D341Med (cell line): ENCODE data around the gene CCNB1.
"Not testable (repeated sequence)": the region's sequence is repeated elsewhere in the genome, so short reads cannot be mapped to it uniquely, and the experiment has no call there.

ENCODE experiments used
- DNase-seq: peaks from one replicate; pipeline ENCODE4 v3.0.0; 2012; ENCODE audit warnings: low spot score

CCNB1 gene

DNA sequence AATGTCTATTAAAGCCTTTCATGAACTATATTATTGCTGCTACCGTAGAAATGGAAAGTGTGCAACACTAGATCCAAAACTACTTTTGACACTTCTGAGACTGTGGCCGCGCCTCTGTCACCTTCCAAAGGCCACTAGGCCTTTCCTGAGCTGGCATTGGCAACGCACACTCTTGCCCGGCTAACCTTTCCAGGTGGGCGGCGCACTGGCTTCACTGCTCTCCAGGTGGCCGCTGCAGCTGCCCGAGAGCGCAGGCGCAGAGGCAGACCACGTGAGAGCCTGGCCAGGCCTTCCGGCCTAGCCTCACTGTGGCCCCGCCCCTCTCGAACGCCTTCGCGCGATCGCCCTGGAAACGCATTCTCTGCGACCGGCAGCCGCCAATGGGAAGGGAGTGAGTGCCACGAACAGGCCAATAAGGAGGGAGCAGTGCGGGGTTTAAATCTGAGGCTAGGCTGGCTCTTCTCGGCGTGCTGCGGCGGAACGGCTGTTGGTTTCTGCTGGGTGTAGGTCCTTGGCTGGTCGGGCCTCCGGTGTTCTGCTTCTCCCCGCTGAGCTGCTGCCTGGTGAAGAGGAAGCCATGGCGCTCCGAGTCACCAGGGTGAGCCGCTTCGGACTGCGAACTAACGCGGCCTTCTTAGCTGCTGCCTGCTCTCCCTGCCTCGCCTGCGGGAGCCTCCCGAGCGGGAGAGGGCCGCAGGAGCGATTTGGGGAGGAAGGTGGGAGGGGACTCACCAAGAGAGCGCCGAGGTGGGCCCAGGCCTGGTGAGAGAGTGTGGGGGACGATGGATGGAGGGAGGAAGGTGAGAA is at the start of gene CCNB1:
TSS of gene CCNB1 (plus strand) at position 465 of the 807 bp plus-strand sequence. CDS start at position 578, 113 bp downstream.
- peak; percentile 99 for DNase-seq

DNA sequence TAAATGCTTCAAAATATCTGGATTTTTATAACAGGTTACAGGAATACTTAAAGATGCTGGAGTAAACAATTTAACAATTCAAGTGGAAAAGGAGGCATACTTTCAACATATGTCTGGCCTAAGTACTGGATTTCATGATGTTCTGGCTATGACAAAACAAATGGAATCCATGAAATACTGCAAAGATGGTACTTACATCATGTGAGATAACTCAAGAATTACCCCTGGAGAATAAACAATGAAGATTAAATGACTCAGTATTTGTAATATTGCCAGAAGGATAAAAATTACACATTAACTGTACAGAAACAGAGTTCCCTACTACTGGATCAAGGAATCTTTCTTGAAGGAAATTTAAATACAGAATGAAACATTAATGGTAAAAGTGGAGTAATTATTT is 37.5 kb upstream of the CCNB1 start:
- no peak for DNase-seq

DNA sequence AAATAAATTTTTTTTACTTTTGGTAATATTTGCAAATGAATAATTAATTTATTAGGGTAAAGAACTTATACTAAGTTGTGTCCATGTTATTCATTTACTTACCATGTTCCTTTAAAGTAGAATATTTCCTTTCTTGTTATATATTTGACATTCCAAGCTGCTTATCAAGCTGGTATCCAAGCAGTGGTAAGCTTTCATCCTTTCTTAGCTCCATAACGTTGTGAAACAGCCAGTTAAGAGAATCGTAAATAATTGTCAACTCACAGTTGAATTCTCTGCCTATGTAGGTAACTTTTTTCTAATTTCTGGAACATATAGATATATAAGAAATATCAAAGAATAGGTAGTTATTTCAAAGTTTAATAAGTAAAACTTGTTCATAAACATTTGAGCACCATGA is 36.7 kb upstream of the CCNB1 start:
- DNase-seq = no peak

DNA sequence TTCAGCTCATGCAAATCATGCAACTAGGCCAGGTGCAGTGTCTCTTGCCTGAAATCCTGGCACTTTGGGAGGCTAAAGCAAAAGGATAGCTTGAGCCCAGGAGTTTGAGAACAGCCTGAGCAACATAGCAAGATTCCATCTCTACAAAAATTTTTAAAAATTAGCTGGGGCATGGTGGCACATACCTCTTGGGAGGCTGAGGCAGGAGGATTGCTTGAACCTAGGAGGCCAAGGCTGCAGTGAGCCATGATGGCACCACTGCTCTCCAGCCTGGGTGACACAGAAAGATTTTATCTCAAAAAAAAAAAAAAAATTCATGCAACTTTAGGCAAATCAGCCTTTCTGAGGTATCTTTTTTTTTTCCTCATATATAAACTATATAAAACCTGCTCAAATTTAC is 35.6 kb upstream of the CCNB1 start:
- DNase-seq = no peak

DNA sequence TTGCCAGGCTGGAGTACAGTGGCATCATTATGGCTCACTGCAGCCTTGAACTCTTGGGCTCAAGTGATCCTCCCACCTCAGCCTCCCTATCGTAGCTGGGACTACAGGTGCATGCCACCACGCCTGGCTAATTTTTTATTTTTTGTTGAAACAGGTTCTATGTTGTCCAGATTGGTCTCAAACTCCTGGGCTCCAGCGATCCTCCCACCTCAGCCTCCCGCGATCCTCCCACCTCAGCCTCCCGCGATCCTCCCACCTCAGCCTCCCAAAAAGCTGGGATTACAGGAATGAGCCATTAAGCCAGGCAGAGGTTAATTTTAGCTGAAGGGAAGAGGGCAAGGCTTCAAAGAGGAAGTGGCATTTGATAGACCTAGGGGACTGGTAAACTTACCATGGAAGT is 32.8 kb upstream of the CCNB1 start:
- no peak for DNase-seq

DNA sequence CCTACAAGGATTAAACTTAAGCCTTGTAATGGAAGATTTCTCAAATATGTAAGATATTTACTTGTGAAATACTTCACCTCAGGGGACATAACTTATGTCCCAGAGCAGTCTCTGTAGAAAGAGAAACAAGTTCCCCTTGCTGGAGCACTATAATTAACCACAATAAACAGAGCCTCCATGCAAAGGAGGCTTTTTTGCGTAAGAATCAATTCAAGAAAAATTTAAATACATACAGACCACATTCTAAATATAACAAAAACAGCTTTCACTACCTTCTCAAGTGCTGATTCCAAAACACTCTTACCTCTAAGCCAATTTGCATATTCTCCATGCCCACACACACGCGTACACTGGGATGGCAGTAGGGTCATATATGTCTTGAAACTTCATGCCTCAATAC is 30.7 kb upstream of the CCNB1 start:
- DNase-seq = no peak

DNA sequence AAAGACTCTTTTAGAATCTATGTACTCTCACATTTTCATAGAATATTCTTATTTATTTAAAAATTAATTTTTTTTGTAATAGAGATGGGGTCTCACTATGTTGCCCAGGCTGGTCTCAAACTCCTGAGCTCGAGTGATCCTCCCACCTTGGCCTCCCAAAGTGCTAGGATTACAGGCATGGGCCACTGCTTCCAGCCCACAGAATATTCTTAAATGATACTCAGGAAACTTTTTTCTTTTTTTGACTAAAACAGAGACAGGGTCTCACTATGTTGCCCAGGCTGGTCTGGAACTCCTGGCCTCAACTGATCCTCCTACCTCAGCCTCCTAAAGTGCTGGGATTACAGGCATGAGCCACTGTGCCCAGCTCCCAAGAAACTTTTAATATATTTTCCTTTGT is 29.7 kb upstream of the CCNB1 start:
- not testable (repeated sequence) for DNase-seq

DNA sequence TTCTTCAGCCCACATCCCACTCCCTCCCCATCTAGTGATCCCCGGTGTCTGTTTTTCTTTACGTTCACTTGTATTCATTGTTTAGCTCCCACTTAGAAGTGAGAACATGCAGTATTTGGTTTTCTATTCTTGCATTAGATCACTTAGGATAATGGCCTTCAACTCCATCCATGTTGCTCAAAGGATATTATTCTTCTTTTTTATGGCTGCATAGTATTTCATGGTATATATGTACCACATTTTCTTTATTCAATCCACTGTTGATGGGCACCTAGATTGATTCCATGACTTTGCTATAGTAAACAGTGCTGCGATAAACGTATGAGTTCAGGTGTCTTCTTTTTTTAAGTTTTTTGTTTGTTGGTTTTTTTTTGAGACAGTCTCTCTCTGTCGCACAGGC is 29.1 kb upstream of the CCNB1 start:
- DNase-seq = no peak

DNA sequence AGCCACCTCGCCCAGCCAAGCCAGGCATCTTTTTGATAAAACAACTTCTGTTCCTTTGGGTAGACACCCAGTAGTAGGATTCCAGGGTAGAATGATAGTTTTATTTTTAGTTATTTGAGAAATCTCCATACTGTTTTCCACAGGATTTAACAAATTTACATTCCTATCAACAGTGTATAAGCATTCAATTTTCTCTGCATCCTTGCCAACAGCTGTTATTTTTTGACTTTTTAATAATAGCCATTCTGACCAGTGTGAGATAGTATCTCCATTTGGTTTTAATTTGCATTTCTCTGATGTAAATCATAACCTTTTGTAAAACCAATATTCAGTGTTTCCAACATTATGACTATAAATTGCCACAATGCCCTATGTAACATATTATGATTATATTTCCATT is 28.2 kb upstream of the CCNB1 start:
- DNase-seq = no peak

DNA sequence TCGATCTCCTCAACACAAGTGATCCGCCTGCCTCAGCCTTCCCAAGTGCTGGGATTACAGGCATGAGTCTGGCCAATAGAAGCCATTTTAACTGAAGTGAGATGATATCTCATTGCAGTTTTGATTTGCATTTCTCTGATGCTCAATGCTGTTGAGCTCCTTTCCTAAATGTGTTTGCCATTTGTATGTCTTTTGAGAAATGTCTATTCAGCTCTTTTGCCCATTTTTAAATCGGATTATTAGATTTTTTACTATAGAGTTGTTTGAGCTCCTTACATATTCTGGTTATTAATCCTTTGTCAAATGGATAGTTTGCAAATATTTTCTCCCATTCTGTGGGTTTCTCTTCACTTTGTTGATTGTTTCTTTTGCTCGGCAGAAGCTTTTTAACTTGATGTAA is 26.7 kb upstream of the CCNB1 start:
- not testable (repeated sequence) for DNase-seq

DNA sequence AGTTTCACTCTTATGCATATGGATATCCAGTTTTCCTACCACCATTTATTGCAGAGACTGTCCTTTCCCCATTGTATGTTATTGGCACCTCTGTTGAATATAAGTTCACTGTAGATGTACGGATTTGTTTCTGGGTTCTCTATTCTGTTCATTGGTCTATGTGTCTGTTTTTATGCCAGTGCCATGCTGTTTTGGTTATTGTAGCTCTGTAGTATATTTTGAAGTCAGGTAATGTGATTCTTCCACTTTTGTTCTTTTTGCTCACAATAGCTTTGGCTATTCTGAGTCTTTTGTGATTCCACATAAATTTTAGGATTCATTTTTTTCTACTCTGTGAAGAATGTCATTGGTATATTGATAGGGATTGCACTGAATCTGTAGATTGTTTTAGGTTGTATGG is 26.1 kb upstream of the CCNB1 start:
- DNase-seq = no peak

DNA sequence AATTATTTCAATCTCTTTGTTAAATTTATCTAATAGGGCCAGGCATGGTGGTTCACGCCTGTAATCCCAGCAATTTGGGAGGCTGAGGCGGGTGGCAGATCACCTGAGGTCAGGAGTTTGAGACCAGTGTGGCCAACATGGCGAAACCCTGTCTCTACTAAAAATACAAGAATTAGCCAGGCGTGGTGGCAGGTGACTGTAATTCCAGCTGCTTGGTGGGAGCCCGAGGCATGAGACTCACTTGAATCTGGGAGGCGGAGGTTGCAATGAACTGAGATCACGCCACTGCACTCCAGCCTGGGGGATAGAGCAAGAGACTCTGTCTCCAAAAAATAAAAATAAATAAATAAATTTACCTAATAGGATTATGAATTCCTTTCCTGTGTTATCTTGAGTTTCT is 18.4 kb upstream of the CCNB1 start:
- DNase-seq = not testable (repeated sequence)

DNA sequence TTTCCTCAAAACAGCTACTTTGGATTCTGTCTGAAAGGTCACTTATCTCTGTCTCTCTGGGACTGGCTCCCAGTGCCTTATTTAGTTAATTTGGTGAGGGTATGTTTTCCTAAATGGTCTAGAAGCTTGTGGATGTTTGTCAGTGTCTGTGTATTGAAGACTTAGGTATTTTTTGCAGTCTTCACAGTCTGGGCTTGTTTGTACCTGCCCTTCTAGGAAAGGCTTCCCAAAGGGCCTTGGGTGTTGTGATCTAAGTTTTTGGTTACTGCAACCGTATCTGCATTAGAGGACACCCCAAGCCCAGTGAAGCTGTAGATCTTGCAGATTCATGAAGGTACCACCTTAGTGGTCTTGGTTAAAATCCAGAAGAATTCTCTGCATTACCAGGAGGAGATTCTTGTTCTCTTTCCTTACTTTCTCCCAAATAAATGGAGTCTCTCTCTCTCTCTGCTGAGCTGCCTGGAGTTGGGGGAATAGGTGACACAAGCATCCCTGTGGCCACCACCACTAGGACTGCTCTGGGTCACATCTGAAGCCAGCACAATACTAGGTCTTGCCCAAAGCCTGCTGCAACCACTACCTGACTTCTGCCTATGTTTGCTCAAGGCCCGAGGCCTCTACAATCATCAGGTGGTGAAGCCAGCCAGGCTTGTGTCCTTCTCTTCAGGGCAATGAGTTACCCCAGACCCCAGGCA is 17.8 kb upstream of the CCNB1 start:
- DNase-seq = no peak

DNA sequence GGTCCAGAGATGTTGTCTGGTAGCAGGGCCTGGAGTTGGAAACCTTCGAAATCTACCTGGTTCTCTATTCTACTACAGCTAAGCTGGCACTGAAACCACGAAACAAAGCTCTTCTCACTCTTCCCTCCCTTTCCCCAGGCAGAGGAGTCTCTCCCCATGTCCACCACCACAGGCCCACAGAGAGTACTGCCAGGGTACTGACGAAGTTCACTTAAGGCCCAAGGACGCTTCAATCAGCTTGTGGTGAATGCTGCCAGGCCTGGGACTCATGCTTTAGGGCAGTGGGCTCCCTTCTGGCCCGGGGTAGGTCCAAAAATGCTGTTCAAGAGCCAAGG is 17.3 kb upstream of the CCNB1 start:
- DNase-seq = no peak

DNA sequence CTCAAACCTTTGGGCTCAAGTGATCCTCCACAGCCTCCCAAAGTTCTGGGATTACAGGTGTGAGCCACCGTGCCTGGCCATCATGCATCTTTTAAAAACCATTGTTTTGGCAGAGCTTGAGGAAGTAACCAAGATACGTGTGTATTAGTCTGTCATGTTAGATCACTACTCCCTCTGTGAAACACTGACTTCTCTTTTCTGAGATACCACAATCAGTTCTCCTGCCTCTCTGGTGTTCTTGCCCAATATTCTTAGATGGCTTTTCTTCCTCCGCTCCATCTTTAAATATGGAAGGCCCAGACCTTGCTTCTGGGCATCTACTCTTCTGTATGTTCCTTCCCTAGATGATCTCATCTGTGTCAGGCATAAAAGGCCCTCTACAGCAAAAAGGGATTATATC is 14.2 kb upstream of the CCNB1 start:
- DNase-seq = no peak

DNA sequence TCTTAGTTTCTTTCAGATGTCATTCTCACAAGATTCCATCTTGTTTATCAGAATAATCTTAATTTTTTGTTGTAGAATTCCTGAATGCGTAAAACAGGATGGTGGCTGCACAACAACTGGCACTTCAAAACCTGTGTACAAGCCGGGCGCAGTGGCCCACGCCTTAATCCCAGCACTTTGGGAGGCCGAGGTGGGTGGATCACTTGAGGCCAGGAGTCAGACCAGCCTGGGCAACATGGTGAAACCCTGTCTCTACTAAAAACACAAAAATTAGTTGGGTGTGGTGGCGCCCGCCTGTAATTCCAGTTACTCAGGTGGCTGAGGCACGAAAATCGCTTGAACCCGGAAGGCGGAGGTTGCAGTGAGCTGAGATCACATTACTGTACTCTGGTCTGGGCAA is 10.5 kb upstream of the CCNB1 start:
- no peak for DNase-seq

DNA sequence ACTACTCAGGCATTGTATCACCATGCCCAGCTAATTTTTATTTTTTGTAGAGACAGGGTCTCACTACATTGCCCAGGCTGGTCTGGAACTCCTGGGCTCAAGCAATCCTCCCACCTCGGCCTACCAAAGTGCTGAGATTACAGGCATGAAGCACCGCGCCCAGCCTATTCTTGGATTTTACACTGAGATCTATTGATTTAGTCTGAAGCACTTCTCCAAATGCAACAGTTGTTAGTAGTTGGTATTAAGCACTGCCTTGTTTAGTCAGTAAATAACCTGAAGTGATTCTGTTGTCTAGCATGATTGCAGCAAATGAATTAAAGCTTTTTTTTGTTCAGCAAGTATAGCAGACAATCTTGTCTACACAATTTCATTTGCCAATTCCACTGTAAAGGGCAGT is 8.9 kb upstream of the CCNB1 start:
- no peak for DNase-seq

DNA sequence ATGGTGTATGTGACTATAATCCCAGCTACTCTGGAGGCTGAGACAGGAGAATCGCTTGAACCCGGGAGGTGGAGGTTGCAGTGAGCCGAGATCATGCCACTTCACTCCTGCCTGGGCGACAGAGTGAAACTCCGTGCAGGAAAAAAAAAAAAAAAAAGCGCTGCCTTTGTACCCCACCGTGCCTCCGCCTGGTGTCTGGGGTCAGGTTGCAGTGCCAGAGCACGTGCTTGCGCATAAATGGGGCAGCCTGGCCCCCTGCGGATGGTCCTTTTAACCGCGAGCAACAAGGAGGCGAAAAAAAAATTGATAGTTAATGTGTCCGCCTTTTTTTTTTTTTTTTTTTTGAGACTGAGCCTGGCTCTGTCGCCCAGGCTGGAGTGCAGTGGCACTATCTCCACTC is 6.3 kb upstream of the CCNB1 start:
- DNase-seq = no peak

DNA sequence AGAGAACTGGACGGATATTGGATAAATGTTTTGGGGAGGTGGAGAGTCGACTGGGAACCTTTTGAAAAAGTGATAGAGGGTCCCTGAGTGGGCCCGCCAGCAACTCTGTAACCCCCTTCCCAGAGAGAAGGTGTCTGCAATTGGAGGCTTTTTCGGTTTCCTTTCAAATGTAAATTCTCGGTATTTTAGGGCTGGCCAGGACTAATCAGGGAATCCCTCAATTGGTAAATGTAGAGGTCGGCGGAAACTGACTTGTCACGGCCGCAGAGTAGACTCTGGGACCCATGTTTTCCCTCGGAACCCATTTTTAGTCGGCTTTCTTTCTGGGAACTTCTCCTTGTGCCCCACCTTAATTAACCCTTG is 524 bp downstream of the CCNB1 start:
- peak; percentile 33 for DNase-seq

DNA sequence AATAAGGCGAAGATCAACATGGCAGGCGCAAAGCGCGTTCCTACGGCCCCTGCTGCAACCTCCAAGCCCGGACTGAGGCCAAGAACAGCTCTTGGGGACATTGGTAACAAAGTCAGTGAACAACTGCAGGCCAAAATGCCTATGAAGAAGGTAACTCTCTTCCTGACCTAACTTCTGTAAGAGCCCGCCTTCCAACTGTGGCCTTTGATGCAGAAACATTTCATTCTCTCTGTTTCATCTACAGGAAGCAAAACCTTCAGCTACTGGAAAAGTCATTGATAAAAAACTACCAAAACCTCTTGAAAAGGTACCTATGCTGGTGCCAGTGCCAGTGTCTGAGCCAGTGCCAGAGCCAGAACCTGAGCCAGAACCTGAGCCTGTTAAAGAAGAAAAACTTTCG is 979 bp downstream of the CCNB1 start:
- DNase-seq = peak; percentile 13

DNA sequence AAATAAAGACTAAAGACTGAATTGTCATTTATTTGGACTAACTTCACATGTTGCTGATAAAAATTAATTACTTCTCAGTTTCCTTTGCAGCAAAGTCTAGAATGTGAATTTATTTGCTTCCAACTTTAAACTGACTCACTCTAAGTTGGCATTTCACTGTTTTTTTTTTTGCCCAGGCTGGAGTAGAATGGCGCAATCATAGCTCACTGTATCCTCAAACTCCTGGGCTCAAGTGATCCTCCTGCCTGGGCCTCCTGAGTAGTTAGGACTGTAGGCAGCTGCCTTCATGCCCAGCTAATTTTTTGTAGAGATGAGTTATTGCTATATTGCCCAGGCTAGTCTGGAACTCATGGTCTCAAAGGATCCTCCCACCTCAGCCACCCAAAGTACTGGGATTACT is 3.5 kb downstream of the CCNB1 start:
- no peak for DNase-seq

DNA sequence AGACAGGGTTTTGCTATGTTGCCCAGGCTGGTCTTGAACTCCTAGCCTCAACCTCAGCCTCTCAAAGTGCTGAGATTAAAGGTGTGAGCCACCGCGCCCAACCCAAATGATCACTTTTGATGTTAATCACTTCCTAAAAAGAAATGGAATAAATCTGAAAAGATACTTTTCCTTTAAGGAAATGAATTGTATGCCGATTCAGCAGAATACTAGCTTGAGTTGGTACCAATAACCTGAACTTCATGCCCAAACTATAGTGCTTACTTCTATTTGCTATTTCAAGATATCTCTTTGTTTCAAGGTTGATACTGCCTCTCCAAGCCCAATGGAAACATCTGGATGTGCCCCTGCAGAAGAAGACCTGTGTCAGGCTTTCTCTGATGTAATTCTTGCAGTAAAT is 4.0 kb downstream of the CCNB1 start:
- DNase-seq = no peak

DNA sequence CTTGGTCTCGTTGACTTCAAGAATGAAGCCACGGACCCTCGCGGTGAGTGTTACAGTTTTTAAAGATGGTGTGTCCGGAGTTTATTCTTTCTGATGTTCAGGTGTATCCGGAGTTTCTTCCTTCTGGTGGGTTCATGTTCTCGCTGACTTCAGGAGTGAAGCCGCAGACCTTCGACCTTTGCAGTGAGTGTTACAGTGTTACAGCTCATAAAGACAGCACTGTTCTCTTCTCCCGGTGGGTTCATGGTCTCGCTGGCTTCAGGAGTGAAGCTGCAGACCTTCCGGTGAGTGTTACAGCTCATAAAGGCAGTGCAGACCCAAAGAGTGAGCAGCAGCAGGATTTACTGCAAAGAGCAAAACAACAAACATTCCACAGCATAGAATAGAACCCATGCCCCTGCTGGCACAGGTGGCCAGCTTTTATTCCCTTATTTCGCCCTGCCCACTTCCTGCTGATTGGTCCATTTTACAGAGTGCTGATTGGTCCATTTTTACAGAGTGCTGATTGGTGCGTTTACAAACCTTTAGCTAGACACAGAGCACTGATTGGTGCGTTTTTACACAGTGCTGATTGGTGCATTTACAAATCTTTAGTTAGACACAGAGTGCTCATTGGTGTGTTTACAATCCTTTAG is 14.8 kb downstream of the CCNB1 start:
- not testable (repeated sequence) for DNase-seq

DNA sequence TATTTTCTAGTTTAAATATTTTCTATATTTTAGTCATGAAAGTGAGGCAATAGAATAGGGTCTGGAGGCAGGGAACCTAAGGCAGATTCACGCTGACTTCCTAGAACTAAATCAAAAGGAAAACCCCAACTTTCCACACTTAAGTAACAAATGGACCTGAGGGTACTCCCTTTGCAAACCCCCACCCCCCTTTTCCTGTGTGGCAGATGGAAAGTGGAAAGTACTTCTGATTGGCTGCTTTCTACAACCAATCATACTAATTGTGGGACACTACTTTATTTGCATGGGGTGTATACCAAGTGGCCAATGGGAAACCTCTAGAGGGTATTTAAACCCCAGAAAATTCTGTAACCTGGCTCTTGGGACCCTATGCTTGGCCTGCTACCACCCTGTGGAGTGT is 17.7 kb downstream of the CCNB1 start:
- no peak for DNase-seq
